ENCODE results near the gene NXF3.

- TF ChIP-seq POLR2A (IDR thresholded peaks at IDR 0.05) (no peak), CTCF (IDR thresholded peaks at IDR 0.05) (no peak)
Measured at GRCh38 chrX:103099691-103100090, 6.7 kb upstream of the NXF3 start.
